GM19193 (cell line): ENCODE data around the gene SLC1A3.
A peak's percentile ranks its signal among the peaks of the same experiment; 100 is the strongest.

Source experiments
- POLR2A ChIP-seq: IDR thresholded peaks from 4 replicates; pipeline ENCODE4 v1.6.1; 2011; ENCODE audit not compliant: insufficient read depth, insufficient read length; ENCODE audit errors: extremely low read depth

The SLC1A3 gene

GRCh38 chr5:36701085-36701698, 94.8 kb downstream of the SLC1A3 start:
- TF ChIP-seq POLR2A: no peak

GRCh38 chr5:36703245-36703860, 96.9 kb downstream of the SLC1A3 start:
- no peak for TF ChIP-seq POLR2A

DNA sequence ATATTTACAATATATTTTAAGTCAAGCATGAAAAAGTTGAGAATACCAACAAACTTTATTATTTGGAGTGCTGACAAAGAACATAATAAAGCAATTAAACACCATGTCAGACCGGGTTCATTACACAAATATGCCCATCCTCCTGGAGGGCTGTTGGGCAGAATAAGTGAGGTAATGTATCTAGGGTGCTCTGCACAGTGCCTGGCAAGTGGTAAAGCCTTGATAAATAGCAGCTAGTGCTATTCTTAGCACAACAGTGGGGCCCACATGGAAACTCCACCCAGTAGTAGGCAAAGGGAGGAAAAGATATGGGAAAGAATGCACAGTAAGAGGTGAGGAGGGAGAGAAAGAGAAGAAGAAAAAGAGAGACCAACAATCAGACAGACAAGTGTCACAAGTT, 97.7 kb downstream of the SLC1A3 start:
- no peak for TF ChIP-seq POLR2A

DNA sequence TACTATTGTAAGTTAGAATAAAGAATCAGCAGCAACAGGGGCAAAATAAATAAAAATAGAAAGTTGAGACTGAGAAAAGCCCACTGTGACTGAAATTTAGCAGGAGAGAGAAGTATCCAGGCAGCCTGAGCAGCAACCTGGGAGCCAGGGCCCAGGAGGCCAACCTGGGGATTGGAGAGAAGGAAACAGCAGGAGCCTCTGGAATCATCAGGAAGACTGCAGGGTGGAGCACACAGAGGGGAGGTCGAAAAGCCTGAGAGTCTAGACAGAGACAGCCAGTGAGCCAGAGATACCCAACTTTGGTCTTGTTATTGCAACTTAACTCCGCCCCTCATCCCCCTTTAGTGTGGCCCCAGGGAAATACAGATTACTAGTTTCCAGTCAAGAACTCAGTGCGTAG, 98.6 kb downstream of the SLC1A3 start:
- no peak for TF ChIP-seq POLR2A

DNA sequence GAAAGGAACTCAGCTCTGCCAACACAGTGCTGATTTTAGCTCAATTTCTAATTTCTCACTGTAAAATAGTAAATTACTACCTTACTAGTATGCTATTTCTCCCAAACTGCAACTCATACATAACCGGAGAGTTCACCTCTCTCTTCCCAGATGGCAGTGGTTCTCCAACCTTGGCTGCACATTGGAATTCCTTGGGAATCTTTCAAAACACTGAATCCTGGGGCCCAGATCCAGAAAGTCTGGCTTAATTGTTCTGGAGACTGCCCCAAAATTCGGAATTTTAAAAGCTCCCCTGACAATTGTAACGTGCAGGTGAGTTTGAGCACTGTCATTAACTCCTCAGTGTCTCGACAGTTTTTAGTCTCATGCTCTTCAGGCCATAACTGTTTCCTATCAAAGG, 100.3 kb downstream of the SLC1A3 start:
- TF ChIP-seq POLR2A: no peak

GRCh38 chr5:36708996-36709395, 102.6 kb downstream of the SLC1A3 start:
- TF ChIP-seq POLR2A: no peak

- TF ChIP-seq POLR2A: no peak
Measured at GRCh38 chr5:36710039-36710438, 103.6 kb downstream of the SLC1A3 start.

DNA sequence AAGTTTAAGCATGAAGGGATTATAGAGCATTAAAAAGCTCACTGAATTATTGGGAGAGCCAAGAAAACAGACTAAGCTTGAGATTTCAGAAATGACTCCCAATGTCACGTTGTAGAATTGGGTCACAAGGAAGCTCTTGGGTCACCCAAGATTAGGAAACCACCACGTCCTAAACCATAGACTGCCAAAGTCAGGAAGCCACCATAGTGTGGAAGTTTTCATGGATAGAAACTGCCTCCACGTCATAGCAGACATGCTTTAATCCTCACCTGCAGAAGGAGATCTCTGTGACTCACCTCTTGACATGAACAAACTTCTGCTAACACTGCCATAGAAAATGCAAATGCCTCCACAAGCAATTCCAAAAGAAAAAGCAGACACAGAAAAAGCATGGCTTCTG, 106.3 kb downstream of the SLC1A3 start:
- TF ChIP-seq POLR2A: no peak

- no peak for TF ChIP-seq POLR2A
Measured at GRCh38 chr5:36713541-36713940, 107.1 kb downstream of the SLC1A3 start.

GRCh38 chr5:36717131-36717695, 110.8 kb downstream of the SLC1A3 start:
- TF ChIP-seq POLR2A: no peak

- no peak for TF ChIP-seq POLR2A
Measured at GRCh38 chr5:36719282-36719681, 112.9 kb downstream of the SLC1A3 start.

DNA sequence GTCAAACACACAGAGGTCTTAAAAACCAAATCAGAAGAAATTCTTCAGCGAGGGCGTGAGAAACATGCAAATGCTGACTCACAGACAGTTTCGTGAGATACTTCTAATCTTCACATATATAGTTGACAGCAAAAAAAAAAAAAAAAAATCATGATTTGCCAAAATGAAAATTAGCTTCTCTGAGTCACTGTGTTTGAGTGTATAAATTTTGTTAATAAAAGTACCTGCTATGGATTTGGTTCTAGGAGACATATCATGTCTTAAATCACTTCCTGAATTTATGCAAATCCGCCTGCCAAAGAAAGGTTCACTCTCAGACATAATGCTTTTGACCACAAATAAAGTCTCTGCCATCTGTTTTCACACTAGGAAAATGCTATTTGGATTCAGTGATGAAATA, 114.3 kb downstream of the SLC1A3 start:
- TF ChIP-seq POLR2A: no peak

DNA sequence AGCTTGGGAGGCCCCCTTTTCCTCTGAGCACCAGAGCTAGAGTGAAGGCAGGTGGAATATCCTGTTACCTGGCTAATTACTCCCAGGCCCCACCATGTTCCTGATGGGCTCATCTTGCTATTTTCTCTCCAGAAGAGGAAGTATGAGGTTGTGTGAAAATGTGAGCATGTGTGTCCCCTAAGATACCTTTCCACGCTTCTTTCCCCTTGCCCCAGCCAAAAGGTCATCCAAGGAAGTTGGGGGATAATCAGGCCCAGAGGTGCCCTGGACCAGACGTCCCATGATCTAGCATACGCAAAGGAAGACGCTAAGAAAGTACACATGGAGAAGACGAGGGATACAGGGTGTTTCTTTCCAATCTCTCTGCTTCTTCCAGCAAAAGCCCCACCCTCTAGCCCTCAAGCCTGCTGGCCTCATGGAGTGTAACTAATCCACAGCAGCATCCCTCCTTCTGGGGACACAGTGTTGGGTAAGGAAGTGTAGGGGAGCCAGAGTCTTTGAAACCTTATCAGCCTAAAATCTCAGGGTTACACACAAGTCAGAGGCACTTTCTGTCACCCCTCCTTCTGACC, 115.3 kb downstream of the SLC1A3 start:
- TF ChIP-seq POLR2A: no peak

DNA sequence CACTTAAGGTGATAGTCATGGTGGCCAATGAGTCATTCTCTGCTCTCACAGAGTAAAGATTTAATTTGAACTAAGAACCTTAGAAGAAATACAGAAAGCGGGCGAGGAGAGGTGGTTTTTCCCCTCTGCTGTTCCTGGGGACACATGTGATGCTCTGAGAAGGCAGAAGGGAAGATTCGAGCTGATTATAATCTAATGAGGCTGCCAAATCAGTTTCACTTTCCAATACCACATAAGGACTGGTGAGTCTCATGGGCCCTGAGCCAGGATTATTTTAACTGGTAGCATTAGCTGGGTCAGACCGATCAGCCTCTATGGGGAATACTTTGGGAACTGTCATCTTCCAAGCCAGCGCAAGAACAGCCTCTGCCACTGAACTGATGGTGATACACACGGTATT, 116.5 kb downstream of the SLC1A3 start:
- TF ChIP-seq POLR2A: no peak

GRCh38 chr5:36723912-36724311, 117.5 kb downstream of the SLC1A3 start:
- peak; percentile 66 for TF ChIP-seq POLR2A
